SH-SY5Y (cell line): ENCODE data around the gene FAM89A.

Experiments
- GATA2 ChIP-seq: IDR thresholded peaks from 2 replicates; pipeline ENCODE4 v1.6.1; 2011; ENCODE audit warnings: mild to moderate bottlenecking, low read depth, low read length
- GATA3 ChIP-seq: IDR thresholded peaks from 2 replicates; pipeline ENCODE4 v1.6.1; 2011; ENCODE audit warnings: low read depth, mild to moderate bottlenecking, low read length, moderate library complexity

DNA sequence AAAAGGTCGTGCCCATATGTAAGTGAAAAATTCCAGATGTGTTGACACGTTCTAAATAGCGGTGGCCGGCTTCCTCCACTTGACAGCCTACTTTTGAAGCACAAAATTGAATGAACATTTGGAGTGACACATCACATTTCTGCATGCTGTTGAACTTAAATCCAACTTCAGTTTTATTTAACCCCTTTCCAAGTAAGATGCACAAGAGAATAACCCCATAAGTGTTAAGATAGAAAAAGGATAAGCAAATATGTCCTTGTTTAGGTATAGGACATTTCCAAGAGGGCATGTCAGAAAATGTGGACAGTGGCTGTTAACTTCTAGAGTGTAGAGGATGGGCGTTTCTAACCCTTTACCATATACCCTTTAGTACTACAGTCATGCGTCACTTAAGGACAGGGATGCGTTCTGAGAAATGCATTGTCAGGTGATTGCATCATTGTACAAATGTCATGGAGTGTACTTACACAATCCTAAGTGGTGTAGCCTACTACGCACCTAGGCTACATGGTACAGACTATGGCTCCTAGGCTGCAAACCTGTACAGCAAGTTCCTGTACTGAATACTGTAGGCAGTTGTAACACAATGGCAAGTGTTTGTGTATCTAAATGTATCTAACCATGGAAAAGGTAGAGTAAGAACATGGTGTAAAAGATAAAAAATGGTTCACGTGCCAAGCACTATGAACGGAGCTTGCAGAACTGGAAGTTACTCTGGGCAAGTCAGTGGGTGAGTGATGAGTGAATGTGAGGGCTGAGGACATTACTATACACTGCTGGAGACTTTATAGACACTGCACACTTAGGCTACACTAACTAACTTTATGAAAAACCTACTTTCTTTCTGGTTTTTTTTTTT, 9.3 kb upstream of the FAM89A start:
- TF ChIP-seq GATA3, result no peak
- TF ChIP-seq GATA2, result no peak
